DMS53 treated with DMSO at 0.1 percent for 48 hours (cell line): ENCODE results near the gene MS4A8.

Experiments
- DNase-seq: peaks from one replicate; lab custom pipeline; 2025; ENCODE audit not compliant: unreplicated experiment; lab: John Stamatoyannopoulos, UW

The MS4A8 gene

DNA sequence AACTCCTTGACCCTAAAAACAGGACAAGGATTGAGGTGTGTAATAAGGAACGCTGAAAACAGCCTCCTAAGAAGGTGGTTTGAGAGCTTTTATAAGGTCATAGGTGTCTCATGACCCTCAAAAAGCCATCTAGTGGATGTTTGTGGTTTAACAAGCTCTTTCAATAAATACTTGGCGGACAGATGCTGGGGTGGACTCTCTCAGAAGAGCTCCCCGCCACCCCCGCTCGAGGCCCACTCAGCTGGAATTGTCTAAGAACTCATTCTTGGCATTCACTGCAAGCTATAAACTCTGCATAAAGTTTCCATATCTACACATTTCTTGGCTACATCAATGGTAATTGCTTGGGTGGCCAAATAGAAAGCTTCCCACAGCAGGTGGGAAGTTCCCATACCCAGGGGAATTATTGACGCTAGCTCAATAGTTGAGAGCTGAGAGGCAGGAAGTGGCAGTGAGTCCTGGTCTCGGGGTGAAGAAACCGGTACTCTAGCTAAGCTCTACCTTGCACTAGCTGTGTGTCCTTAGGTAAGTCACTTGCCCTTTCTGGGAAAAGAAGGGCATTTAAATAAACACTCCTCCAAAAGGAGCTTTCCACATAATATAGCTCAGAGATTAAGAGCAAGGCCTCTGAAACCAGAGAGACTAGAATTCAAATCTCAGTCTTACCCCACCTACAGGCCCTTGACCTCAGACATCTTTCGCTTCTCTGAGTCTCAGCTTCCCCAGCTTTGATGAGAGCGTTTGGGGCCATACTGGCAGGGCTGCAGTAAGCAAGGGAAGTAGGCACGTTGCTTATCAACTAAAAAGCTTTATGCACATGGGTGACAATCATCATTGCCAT is 63.7 kb downstream of the MS4A8 start:
- peak; percentile 19 for DNase-seq

DNA sequence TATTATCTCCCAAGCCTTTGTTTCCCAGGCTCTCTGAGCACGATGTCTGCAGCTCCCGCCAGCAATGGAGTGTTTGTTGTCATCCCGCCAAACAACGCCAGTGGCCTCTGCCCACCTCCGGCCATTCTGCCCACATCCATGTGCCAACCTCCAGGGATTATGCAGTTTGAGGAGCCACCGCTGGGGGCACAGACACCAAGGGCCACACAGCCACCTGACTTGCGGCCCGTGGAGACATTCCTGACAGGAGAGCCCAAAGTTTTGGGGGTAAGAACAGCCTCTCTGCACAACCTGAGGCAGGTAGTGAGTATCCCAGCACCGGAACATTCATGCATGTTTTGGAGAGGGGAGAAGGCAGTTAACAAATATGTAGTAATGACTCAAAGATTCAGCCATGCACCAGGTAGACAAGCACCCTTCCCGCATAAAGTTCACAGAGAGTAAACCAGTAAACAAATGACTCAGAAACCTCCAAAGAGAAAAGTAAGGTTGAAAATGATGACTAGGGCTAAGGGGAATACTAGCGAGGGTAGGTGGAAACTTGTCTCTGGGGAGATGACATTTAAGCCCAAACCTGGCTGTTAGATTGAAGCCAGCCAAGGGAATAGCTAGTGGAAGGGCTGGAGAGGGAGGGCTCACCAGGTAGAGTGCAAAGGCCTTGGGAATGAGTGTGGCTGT is 64.4 kb downstream of the MS4A8 start:
- no peak for DNase-seq

GRCh38 chr11:60764879-60765278 is 65.5 kb downstream of the MS4A8 start:
- no peak for DNase-seq

DNA sequence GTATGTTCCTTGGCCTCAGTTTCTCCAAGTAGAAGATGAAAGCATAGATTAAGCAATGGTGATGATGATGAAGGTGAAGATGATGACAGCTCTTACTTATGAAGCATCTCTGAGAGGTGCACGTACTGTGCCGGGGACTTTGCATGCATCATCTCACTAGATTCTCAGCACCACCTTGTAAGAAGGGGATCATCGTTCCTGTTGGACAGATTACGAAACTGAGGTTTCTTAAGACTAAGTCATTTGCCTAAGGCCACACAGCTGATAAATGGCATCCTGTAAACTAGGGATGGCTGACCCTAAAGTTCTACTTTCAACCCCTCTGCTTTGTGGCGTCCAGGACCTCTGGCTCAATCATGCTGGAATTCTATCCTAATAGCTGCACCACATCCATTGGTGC is 65.9 kb downstream of the MS4A8 start:
- no peak for DNase-seq
